ENCODE data around the gene HDC.

The HDC gene, protein sequence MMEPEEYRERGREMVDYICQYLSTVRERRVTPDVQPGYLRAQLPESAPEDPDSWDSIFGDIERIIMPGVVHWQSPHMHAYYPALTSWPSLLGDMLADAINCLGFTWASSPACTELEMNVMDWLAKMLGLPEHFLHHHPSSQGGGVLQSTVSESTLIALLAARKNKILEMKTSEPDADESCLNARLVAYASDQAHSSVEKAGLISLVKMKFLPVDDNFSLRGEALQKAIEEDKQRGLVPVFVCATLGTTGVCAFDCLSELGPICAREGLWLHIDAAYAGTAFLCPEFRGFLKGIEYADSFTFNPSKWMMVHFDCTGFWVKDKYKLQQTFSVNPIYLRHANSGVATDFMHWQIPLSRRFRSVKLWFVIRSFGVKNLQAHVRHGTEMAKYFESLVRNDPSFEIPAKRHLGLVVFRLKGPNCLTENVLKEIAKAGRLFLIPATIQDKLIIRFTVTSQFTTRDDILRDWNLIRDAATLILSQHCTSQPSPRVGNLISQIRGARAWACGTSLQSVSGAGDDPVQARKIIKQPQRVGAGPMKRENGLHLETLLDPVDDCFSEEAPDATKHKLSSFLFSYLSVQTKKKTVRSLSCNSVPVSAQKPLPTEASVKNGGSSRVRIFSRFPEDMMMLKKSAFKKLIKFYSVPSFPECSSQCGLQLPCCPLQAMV

DNA sequence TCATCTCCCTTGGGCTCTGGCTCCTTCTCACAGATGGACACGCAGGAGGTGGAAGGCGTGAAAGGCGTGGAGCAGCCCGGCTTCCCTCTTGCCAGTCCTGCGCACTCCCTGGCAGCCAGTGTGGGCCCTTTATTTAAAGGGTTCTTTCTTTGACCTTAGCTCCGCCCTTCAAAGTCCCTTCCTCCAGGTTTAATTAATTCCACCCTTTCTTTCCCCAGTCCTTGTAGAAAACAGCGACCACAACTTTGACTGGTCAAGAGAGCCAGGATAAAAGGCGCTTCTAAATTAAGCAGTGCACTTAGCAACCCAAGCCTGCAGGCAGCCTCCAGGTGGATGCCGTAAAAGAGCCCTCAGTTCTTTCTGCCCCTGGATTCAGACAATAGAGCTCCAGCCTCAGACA lies at the start of gene HDC:
Gene HDC, minus strand, starts transcription at position 107 of the 400 bp plus-strand sequence. Its CDS starts 103 bp downstream, at position 4.
- no peak for DNase-seq

DNA sequence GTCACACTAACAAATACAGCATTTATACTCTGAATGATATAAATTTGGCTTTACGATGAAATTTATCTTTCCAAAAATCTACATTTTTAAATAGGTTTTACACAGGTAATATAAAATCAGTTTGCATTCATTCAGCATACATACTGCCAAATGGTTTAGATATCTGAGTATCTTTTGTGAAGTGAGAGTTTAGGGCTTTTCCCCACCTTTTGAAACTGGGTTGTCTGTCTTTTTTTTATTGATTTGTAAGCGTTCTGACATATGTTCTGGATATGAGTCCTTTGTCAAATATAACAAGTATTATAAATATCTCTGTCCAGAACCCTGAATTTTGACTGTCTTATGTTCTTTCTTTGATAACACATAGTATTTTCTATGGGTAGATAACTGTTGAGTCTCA lies 47.1 kb upstream of the HDC start:
- DNase-seq = no peak

DNA sequence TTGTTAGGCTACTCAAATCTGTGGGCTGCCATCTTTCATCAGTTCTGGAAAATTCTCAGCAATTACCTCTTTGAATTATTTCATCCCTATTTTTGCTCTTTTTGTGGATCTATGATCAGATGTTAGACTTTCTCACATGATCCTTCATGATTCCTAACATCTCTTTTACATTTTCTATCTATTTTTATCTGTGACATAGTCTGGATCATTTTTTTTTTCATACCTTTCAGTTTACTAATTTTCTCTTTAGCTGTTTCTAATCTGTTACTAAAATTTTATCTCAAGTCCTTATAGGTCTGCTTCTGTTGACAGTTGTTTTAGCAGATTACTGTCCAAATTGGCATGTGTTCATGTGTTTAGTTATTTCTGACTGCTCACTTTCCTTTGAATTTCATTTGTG lies 42.3 kb upstream of the HDC start:
- DNase-seq = no peak

GRCh38 chr15:50304836-50305235 lies 39.3 kb upstream of the HDC start:
- DNase-seq = no peak

GRCh38 chr15:50302581-50302980 lies 37.1 kb upstream of the HDC start:
- DNase-seq = no peak

DNA sequence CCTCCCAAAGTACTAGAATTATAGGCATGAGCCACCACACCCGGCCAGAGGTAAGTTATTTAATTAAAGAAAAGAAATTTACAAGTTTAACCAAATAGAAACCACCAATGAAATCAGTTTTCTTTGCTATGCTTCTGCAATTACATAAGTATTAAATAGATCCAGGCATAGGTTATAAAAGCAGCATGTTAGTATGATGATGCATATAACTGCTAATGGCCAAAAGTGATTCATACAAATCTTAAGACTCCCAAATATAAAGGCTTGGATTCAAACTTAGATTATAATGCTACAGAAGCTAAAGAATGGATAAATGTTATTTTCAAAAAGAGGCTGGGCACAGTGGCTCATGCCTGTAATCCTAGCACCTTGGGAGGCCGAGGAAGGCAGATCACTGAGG lies 32.8 kb upstream of the HDC start:
- no peak for DNase-seq

DNA sequence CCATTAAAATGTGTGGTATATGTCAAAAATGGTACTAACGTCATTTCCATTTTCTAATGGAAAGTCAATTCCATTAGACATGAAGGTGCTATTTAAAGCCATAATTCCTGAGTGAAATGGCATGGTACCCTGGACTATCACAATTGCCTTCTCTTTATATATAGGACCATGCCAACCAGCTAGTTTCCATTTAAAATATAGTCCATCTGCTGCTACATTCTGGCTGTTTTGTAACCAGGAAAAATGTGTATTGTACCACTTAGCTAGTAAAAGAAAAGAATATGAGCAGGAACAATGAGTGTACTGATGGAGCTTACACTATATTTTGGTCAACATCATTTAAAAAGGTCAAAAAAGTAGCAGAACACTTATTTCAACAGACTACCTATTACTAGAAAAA lies 30.4 kb upstream of the HDC start:
- no peak for DNase-seq

- DNase-seq = no peak
Measured at GRCh38 chr15:50289749-50290148, 24.2 kb upstream of the HDC start.

DNA sequence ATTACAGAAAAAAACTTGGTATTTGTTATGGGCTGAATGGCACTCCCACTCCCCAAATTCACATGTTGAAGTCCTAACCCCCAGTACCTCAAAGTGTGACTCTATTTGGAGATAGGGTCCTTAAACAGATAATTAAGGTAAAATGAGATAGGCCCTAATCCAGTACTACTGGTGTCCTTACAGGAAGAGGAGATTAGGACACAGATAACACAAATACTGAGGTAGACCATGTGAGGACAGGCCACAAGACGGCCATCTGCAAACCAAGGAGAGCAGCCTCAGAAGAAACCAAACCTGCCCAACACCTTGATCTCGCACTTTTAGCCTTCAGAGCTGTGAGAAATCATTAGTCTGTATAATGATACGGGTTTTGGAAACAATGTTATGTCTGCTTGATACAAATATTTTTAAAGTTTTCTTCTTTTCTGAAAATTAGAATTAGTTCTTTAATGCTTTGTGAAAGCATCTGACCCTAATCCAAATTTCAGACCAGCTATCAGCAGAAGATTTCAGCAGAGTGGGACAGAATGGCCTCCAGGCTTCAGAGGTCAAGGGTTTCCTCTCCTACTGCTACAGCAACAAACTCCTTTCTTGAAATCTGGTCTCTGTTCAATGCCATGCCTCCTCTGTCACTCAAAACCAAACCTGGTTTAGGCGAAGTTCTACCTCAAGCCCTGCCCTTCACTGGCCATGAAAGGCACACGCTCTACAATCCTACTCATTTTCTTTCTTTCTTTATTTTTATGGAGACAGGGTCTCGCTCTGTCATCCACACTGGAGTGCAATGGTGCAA lies 22.0 kb upstream of the HDC start:
- DNase-seq = no peak

DNA sequence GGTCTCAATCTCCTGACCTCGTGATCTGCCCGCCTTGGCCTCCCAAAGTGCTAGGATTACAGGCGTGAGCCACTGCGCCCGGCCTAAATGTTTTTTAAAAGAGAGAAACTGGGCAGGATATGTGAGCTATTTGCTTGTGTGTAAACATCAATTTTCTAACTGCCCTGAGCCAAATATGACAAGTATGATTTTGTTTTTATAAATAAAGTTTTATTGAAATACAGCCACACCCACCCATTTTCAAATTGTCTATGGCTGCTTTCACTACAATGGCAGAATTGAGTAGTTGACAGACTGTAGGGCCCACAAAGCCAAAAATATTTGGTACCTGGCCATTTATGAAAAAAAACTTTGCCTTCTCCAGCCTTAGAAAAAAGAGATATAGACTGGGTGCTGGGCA lies 15.9 kb upstream of the HDC start:
- no peak for DNase-seq

DNA sequence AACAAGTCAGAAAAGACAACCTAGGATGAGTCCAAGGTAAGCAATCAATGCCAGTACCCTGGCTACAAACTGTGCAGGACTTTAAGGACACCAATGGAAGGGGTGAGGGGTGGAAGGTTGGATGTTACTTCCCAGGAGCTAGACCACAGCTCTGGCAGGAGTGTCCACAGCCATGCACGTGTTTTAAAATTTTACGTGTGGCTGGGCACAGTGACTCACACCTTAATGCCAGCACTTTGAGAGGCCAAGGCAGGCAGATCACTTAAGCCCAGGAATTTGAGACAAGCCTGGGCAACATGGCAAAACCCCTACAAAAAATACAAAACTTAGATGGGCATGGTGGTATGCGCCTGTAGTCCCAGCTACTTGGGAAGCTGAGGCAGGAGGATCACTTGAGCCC lies 14.7 kb upstream of the HDC start:
- no peak for DNase-seq

DNA sequence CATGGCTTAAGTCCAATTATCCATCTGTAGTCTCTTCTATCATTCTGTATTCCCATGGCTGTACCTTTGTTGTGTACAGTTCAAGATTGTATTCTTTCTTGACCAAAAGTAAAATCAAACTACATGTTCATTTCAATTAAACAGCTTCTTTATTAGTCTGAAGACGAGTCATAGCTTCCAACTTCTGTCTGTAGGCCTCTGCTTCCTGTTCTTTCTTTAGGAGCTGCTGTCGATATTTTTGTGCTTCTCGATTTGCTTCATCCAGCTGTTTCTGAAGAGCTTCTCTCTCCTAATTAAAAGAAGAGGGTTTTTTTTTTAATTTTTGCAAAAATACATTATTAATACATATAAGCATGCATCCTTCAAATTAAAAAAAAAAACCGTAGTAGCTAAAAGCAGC lies 13.0 kb upstream of the HDC start:
- DNase-seq = no peak

DNA sequence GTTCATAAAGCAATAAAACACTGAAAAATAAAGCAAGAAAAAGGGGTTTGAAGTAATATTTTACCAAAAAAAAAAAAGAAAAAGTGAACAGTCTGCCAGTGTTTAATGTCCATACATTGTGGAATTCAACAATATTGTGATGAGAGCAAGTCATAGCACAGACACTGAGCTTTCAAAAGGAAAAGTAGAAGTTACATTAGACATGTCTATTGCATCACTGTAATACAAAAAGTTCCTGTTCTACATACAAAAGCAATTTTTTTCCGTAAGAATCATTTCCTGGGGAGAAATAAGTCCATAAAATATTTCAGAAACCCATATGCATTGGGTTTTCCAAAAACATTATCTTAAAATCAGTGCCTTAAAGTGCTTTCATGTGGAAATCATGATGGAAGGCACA lies 11.8 kb upstream of the HDC start:
- DNase-seq = no peak

- DNase-seq = no peak
Measured at GRCh38 chr15:50275908-50276307, 10.4 kb upstream of the HDC start.

GRCh38 chr15:50275091-50275490 lies 9.6 kb upstream of the HDC start:
- DNase-seq = no peak

DNA sequence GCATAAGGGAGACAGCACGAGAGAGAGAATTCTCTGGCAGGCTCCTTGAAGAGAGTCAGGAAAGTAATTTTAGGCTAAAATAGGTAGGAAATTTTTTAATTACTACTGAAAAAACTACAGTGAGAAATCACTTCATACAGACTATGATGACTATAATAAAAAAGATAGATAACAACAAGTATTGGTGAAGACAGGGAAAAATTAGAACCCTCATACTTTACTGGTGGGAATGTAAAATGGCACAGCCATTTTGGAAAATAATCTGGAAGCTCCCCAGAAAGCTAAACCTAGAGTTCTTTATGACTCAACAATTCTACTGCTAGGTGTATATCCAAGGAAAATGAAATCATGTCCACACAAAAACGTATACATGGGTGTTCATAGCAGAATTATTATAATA lies 2.1 kb upstream of the HDC start:
- no peak for DNase-seq

DNA sequence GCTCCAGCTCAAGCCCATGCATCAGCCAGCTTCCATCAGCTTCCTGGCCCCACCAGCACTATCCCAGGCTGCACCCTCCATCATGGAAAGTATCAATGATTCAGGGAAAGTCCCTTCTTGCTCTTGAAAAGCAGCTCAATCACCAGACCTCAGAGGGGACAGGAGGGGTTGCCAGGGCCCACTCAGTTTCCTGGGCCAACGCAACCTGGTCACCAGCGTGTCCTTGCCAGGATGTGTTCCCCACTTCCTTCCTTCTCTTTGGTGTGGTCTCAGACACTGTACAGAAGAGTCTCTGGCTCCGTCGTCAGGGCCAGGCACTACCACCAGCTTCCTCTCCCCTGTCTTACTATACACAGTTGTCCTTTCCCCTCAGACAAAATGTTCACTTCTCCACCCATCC lies 3.0 kb downstream of the HDC start:
- DNase-seq = peak; percentile 70

- peak; percentile 50 for DNase-seq
Measured at GRCh38 chr15:50261981-50262380, 3.5 kb downstream of the HDC start.

- peak; percentile 31 for DNase-seq
Measured at GRCh38 chr15:50260969-50261496, 4.5 kb downstream of the HDC start.

DNA sequence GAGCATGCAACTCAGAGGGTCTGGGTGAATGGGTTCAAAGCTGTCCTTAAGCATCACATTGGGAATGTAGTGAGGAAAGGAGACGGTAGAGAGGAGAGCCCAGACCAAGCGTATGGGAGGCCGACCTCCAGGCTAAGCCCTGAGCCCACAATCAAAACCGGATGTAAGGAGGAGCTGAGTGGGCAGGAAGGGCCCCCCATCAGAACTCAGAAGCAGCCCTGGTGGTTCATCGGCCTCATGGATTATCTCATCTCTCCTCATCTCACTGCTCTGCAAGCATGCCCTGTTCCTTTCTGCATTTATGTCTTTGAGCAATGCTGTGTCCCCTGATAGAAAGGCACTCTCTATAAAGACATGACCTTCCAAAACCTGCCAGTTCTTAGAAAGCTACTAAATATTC lies 6.2 kb downstream of the HDC start:
- no peak for DNase-seq

DNA sequence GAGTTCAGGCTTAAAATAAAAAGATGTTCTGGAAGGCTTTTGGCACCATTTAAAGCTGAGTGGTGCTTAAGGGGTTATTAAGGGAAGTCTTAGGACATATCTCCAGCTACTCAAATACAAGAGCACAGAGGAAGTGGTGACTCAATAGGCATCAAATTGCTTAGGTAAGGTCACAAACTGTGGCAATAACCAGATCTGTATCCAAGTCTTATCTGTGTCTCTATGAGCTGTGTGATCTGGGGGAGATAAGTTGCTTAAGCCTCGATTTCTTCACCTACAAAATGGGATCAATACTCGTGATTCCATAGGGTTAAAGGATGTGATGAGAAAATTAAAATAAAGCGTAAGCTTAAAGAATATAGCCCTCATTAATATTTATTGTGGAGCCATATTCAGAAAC lies 7.6 kb downstream of the HDC start:
- no peak for DNase-seq

DNA sequence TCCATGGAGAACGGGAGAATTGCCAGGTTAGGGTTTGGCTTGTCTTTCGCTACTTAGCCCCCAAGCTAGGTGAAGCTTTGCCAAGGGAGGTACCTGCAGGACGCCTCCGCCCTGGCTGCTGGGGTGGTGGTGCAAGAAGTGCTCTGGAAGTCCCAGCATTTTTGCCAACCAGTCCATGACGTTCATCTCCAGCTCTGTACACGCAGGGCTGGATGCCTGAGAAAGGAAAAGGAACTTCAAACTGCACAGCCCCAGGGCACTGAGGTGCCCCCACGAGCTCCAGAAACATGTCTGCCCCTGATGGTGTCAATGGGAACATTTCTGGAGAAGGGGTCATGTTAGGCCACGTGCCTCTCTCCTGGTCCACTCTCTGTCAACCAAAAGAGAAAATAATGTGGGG lies 8.2 kb downstream of the HDC start:
- peak; percentile 17 for DNase-seq

GRCh38 chr15:50256188-50257041 lies 9.1 kb downstream of the HDC start:
- DNase-seq = no peak
